GM23338 (cell line): ENCODE data around the gene OR5AS1. TPM values are rescaled to one million over a fixed set of nuclear protein-coding genes. Genes with fewer than 3 reads are reported as not detected.

ENCODE experiments used
- ATAC-seq: fragments of 200-7000 bp; cut with Tn5 transposase; 3 replicates; pipeline ENCODE4 v1.9.1; 2020
- DNase-seq: peaks from one replicate; pipeline ENCODE4 v3.0.0-alpha.2; 2015; ENCODE audit warnings: low spot score
- H2AFZ ChIP-seq: fragments of 200-600 bp; sonication (generic); 2 replicates; pipeline ENCODE4 v1.8.0; 2016; ENCODE audit warnings: antibody characterized with exemption, mild to moderate bottlenecking, moderate library complexity
- H3F3A ChIP-seq: fragments of 200-600 bp; sonication (generic); replicated peaks from 2 replicates; pipeline ENCODE4 v1.8.0; 2017; ENCODE audit warnings: antibody characterized with exemption, mixed run types, low read depth
- H3K27ac ChIP-seq: fragments of 200-600 bp; sonication (generic); 2 replicates; pipeline ENCODE4 v1.6.1; 2016; ENCODE audit warnings: low read depth
- H3K27me3 ChIP-seq: fragments of 200-600 bp; sonication (generic); 2 replicates; pipeline ENCODE4 v1.8.0; 2016; ENCODE audit warnings: mild to moderate bottlenecking, mixed run types, moderate library complexity; ENCODE audit not compliant: insufficient read depth
- H3K36me3 ChIP-seq: fragments of 200-600 bp; sonication (generic); 2 replicates; pipeline ENCODE4 v1.8.0; 2016; ENCODE audit warnings: mild to moderate bottlenecking; ENCODE audit not compliant: insufficient read depth
- H3K4me1 ChIP-seq: fragments of 200-600 bp; sonication (generic); 2 replicates; pipeline ENCODE4 v1.8.0; 2016; ENCODE audit warnings: mild to moderate bottlenecking, moderate library complexity; ENCODE audit not compliant: insufficient read depth
- H3K4me2 ChIP-seq: fragments of 200-600 bp; sonication (generic); 2 replicates; pipeline ENCODE4 v1.7.1; 2017; ENCODE audit warnings: mixed run types
- H3K4me3 ChIP-seq: fragments of 200-600 bp; sonication (generic); 2 replicates; pipeline ENCODE4 v1.6.1; 2016; ENCODE audit warnings: mixed run types
- H3K79me2 ChIP-seq: fragments of 200-600 bp; sonication (generic); replicated peaks from 2 replicates; pipeline ENCODE4 v1.8.0; 2017; ENCODE audit warnings: mild to moderate bottlenecking; ENCODE audit not compliant: insufficient read depth
- H3K9me2 ChIP-seq: fragments of 200-600 bp; sonication (generic); 2 replicates; pipeline ENCODE4 v1.8.0; 2017; ENCODE audit not compliant: insufficient read depth
- H4K20me1 ChIP-seq: fragments of 200-600 bp; sonication (generic); replicated peaks from 2 replicates; pipeline ENCODE4 v1.8.0; 2017; ENCODE audit warnings: mild to moderate bottlenecking; ENCODE audit not compliant: insufficient read depth
- H3K27ac Mint-ChIP-seq: 2 replicates; pipeline ENCODE4 v1.8.0; 2020; ENCODE audit warnings: inconsistent platforms, mild to moderate bottlenecking, moderate library complexity, mixed read lengths
- H3K27me3 Mint-ChIP-seq: 3 replicates; pipeline ENCODE4 v1.8.0; 2022; ENCODE audit warnings: low read depth, mild to moderate bottlenecking, moderate library complexity, mixed read lengths, inconsistent platforms; ENCODE audit not compliant: insufficient read depth, poor library complexity
- H3K36me3 Mint-ChIP-seq: 3 replicates; pipeline ENCODE4 v1.8.0; 2021; ENCODE audit warnings: low read depth, mild to moderate bottlenecking, inconsistent platforms, moderate library complexity, mixed read lengths
- H3K4me1 Mint-ChIP-seq: 3 replicates; pipeline ENCODE4 v1.8.0; 2020; ENCODE audit warnings: mild to moderate bottlenecking, inconsistent platforms, mixed read lengths
- H3K4me3 Mint-ChIP-seq: 3 replicates; pipeline ENCODE4 v1.8.0; 2021; ENCODE audit warnings: moderate library complexity, mild to moderate bottlenecking, inconsistent platforms, mixed read lengths
- H3K9me3 Mint-ChIP-seq: 3 replicates; pipeline ENCODE4 v1.8.0; 2020; ENCODE audit warnings: moderate library complexity, mild to moderate bottlenecking, inconsistent platforms, mixed read lengths
- CREB1 ChIP-seq: fragments of 250-450 bp; sonication (Bioruptor Pico); IDR thresholded peaks from 2 replicates; pipeline ENCODE4 v1.5.0; 2020; ENCODE audit warnings: low read depth, mild to moderate bottlenecking, moderate library complexity
- ETS1 ChIP-seq: IDR thresholded peaks from 2 replicates; pipeline ENCODE4 v1.6.1; 2016; ENCODE audit warnings: antibody characterized with exemption
- EZH2 ChIP-seq: fragments of 200-600 bp; sonication (generic); IDR thresholded peaks from one replicate; pipeline ENCODE4 v1.8.0; 2017; ENCODE audit warnings: antibody characterized with exemption, mild to moderate bottlenecking, low read depth; ENCODE audit not compliant: unreplicated experiment
- EZH2phosphoT487 ChIP-seq: fragments of 200-600 bp; sonication (generic); IDR thresholded peaks from one replicate; pipeline ENCODE4 v1.8.1; 2018; ENCODE audit warnings: antibody characterized with exemption; ENCODE audit not compliant: unreplicated experiment
- JUNB ChIP-seq: IDR thresholded peaks from one replicate; pipeline ENCODE4 v1.6.1; 2016; ENCODE audit warnings: antibody characterized with exemption; ENCODE audit not compliant: unreplicated experiment
- POLR2AphosphoS5 ChIP-seq: IDR thresholded peaks from 2 replicates; pipeline ENCODE4 v1.6.1; 2016; ENCODE audit warnings: antibody characterized with exemption, low read depth
- REST ChIP-seq: IDR thresholded peaks from one replicate; pipeline ENCODE4 v1.6.1; 2018; ENCODE audit warnings: antibody characterized with exemption; ENCODE audit not compliant: unreplicated experiment
- STAT1 ChIP-seq: IDR thresholded peaks from one replicate; pipeline ENCODE4 v1.6.1; 2016; ENCODE audit warnings: antibody characterized with exemption; ENCODE audit not compliant: unreplicated experiment
- ZNF114 ChIP-seq: fragments of 250-450 bp; sonication (Bioruptor Pico); IDR thresholded peaks from 2 replicates; pipeline ENCODE4 v1.5.0; 2020; ENCODE audit warnings: mild to moderate bottlenecking, moderate library complexity
- ZNF331 ChIP-seq: fragments of 250-450 bp; sonication (Bioruptor Pico); IDR thresholded peaks from 2 replicates; pipeline ENCODE4 v1.5.0; 2020; ENCODE audit warnings: low read depth, mild to moderate bottlenecking, moderate library complexity
- ZNF462 ChIP-seq: fragments of 250-450 bp; sonication (Bioruptor Pico); IDR thresholded peaks from 2 replicates; pipeline ENCODE4 v1.5.0; 2020; ENCODE audit warnings: mild to moderate bottlenecking, moderate library complexity
- polyA plus RNA-seq: library from polyadenylated mRNA; unstranded; fragments of >200 nt; fragmentation: Nextera tagmentation; extraction: Ambion mirVana; gene quantifications from 2 replicates; pipeline ENCODE4 v1.2.1, GENCODE V29; 2016
- total RNA-seq: library from RNA; depleted of rRNA; stranded (reverse); fragments of >200 nt; shearing (Covaris generic); gene quantifications from 2 replicates; pipeline ENCODE4 v1.2.3, GENCODE V29; 2014

The OR5AS1 gene
- total and polyA plus RNA-seq, 2 experiments from 2014 or later, result not detected

- TF ChIP-seq ZNF462 (CRISPR knock-in tag) (no peak), STAT1 (no peak), REST (no peak)
These were observed 18.1 kb downstream of the OR5AS1 start (continued) for GRCh38 chr11:56045538-56045937.

DNA sequence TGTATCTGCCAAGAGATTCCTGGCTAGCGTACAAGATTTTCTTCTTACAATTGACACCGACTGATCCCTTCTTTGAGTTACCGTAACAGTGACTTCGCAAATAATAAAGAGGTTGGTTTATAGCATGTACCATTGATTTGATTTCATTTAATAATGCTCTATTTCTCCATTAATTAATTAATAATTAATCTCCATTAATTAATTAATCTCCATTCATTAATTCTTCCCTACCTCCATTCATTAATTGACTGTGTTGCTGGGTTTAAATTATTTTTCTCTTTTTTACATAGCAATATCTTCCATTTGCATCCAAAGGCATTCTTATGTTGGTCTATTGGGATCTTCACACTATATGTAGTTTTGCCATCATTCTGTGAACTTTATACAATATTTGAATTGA, 21.0 kb downstream of the OR5AS1 start:
- Histone ChIP-seq H3K27ac (no peak overlapping the region), H3K4me1 (no peaks in the 10 kb centered on the region; the same call in 1 of the 2 replicates), H3K4me2 (no peak overlapping the region), H2AFZ (no peak overlapping the region), H3K4me3 (no peak overlapping the region), H3F3A (no peaks in the 10 kb centered on the region), H3K36me3 (no peaks in the 10 kb centered on the region), H4K20me1 (no peaks in the 10 kb centered on the region), H3K79me2 (no peaks in the 10 kb centered on the region), H3K27me3 (no peaks in the 10 kb centered on the region), H3K9me2 (peaks cover 22% of the 10 kb centered on the region; the same call in 1 of the 2 replicates)
- Mint-ChIP-seq H3K9me3 (no peaks in the 10 kb centered on the region), H3K27me3 (no peaks in the 10 kb centered on the region), H3K4me1 (no peaks in the 10 kb centered on the region; the same call in 2 of the 3 replicates), H3K36me3 (no peaks in the 10 kb centered on the region), H3K4me3 (no peak overlapping the region), H3K27ac (no peak overlapping the region)
- TF ChIP-seq ZNF114 (CRISPR knock-in tag) (no peak), POLR2AphosphoS5 (no peak), STAT1 (no peak), EZH2phosphoT487 (no peak), REST (no peak), CREB1 (CRISPR knock-in tag) (no peak), JUNB (no peak), EZH2 (no peak), ETS1 (no peak), ZNF331 (CRISPR knock-in tag) (no peak)
- ATAC-seq, result no peak
- DNase-seq, result no peak
